K562 (cell line): ENCODE measurements around the gene PSORS1C1. TPM values are rescaled to one million over a fixed set of nuclear protein-coding genes. Genes with fewer than 3 reads are reported as not detected.

Experiments used
- ATAC-seq: fragments of 200-7000 bp; cut with Tn5 transposase; 3 replicates; pipeline ENCODE4 v1.9.1; 2020; ENCODE audit warnings: moderate library complexity
- BruUV-seq: library from RNA; stranded (reverse); fragments of 400-500 nt; replicated peaks from 2 replicates; lab custom pipeline; 2021; lab: Mats Ljungman, UMichigan
- CTCF ChIA-PET: fragments of 300-600 bp; formaldehyde crosslinking; extraction: SDS; loops from one replicate; lab custom pipeline; 2021; ENCODE audit warnings: low intra/inter-chr PET ratio; lab: Yijun Ruan, JAX
- POLR2A ChIA-PET: fragments of 300-600, 350-650 bp; sonication (Branson Sonifier 250); formaldehyde crosslinking; extraction: SDS; loops from one replicate; lab custom pipeline; 2021; ENCODE audit warnings: antibody characterized with exemption, inconsistent platforms; lab: Yijun Ruan, JAX
- DNase-seq, 4 experiments: peaks; one replicate each; pipeline versions ENCODE4 v3.0.0 to v3.0.0-alpha.2; 2011 to 2018; ENCODE audit warnings: low spot score in 3 of 4, mixed read lengths in 3 of 4; ENCODE audit errors: extremely low read depth in 1 of 4
- FAIRE-seq: peaks from 2 replicates; lab custom pipeline; 2011; peaks lifted over from hg19 to GRCh38; lab: Jason Lieb, UNC
- H2AFZ ChIP-seq: 2 replicates; pipeline ENCODE4 v1.6.0; 2011; ENCODE audit warnings: low read depth, low read length, control low read depth, inconsistent platforms
- H3K27ac ChIP-seq: fragments of 200-600 bp; 3 replicates; pipeline ENCODE4 v1.8.0; 2011; ENCODE audit warnings: low read depth, mild to moderate bottlenecking, control low read depth, inconsistent platforms, low read length, moderate library complexity, mixed read lengths; ENCODE audit errors: extremely low read depth
- H3K27me3 ChIP-seq, 2 experiments: fragments of 300-600 bp in 1 of 2; 2 replicates in 1 of 2; 3 replicates in 1 of 2; pipeline versions ENCODE4 v1.6.0 to v1.8.0; 2011; ENCODE audit warnings: inconsistent platforms in 2 of 2, low read length in 2 of 2, mild to moderate bottlenecking in 1 of 2, mixed read lengths in 1 of 2, moderate library complexity in 1 of 2; ENCODE audit not compliant: control insufficient read depth in 2 of 2, insufficient read depth in 2 of 2
- H3K36me3 ChIP-seq: fragments of 300-600 bp; 3 replicates; pipeline ENCODE4 v1.8.0; 2011; ENCODE audit warnings: mild to moderate bottlenecking, low read length, inconsistent platforms; ENCODE audit not compliant: control insufficient read depth, insufficient read depth
- H3K4me1 ChIP-seq, 2 experiments: fragments of 200-600 bp in 1 of 2; replicated peaks in 1 of 2; 2 replicates in 1 of 2; 3 replicates in 1 of 2; pipeline versions ENCODE4 v1.5.1 to v1.8.0; 2011; ENCODE audit warnings: inconsistent platforms in 2 of 2, low read length in 2 of 2, mild to moderate bottlenecking in 1 of 2, mixed read lengths in 1 of 2, moderate library complexity in 1 of 2; ENCODE audit not compliant: control insufficient read depth in 2 of 2, insufficient read depth in 2 of 2
- H3K4me2 ChIP-seq: 2 replicates; pipeline ENCODE4 v1.6.1; 2011; ENCODE audit warnings: low read length, control low read depth, inconsistent platforms, mixed read lengths; ENCODE audit not compliant: insufficient read depth
- H3K4me3 ChIP-seq: fragments of 200-600 bp; sonication (generic), shearing (Covaris generic); 2 replicates; pipeline ENCODE4 v1.5.1; 2016; ENCODE audit warnings: control low read depth, inconsistent platforms
- H3K79me2 ChIP-seq: fragments of 200-600 bp; 3 replicates; pipeline ENCODE4 v1.8.0; 2011; ENCODE audit warnings: low read length, inconsistent platforms; ENCODE audit not compliant: control insufficient read depth, insufficient read depth
- H3K9ac ChIP-seq, 2 experiments: 2 replicates each; pipeline versions ENCODE4 v1.6.0 to v1.6.1; 2011; ENCODE audit warnings: low read depth in 2 of 2, low read length in 2 of 2, control low read depth in 1 of 2, inconsistent platforms in 1 of 2, mild to moderate bottlenecking in 1 of 2, mixed read lengths in 1 of 2; ENCODE audit not compliant: insufficient read depth in 1 of 2
- H3K9me1 ChIP-seq: one replicate; pipeline ENCODE4 v1.6.0; 2011; ENCODE audit warnings: inconsistent platforms, mild to moderate bottlenecking, low read length, moderate library complexity; ENCODE audit not compliant: control insufficient read depth, insufficient read depth
- H3K9me3 ChIP-seq: replicated peaks from 2 replicates; pipeline ENCODE4 v1.5.1; 2011; ENCODE audit warnings: low read depth, low read length, inconsistent platforms; ENCODE audit not compliant: control insufficient read depth, insufficient read depth
- H4K20me1 ChIP-seq: replicated peaks from 2 replicates; pipeline ENCODE4 v1.6.1; 2011; ENCODE audit warnings: low read length, inconsistent platforms, mixed read lengths; ENCODE audit not compliant: control insufficient read depth, insufficient read depth
- ARNT ChIP-seq, 2 experiments: fragments of 450-650 bp; IDR thresholded peaks; 2 replicates each; pipeline ENCODE4 v1.6.1; 2016; ENCODE audit warnings: mild to moderate bottlenecking in 1 of 2
- EHMT2 ChIP-seq: fragments of 450-650 bp; IDR thresholded peaks from 2 replicates; pipeline ENCODE4 v1.6.1; 2018; ENCODE audit warnings: antibody characterized with exemption
- WGBS: fragments of 100-300 bp; shearing (Covaris generic); methylation state at CpG from one replicate; pipeline ENCODE4 v1.1.6; 2016; ENCODE audit warnings: low coverage, mixed read lengths; ENCODE audit not compliant: insufficient coverage; ENCODE audit errors: missing lambda C conversion rate; 5-methylcytosine and 5-hydroxymethylcytosine counted together
- in situ Hi-C: fragments of 300-500 bp; cut with MboI; formaldehyde crosslinking; loops from 4 replicates; pipeline ENCODE4 v1.15.0; 2018; ENCODE audit warnings: inconsistent platforms, mixed read lengths
- intact Hi-C: fragments of 100-400 bp; cut with micrococcal nuclease; formaldehyde crosslinking; loops from 2 replicates; pipeline ENCODE4 v1.14.2; 2022
- polyA plus RNA-seq, 8 experiments: library from polyadenylated mRNA; depleted of rRNA in 4 of 8; stranded (reverse) in 5 of 8; unstranded in 3 of 8; fragments of >200 nt; fragmentation: Nextera tagmentation in 2 of 8; fragmentation: Illumina TruSeq in 1 of 8; extraction: Ambion mirVana in 2 of 8; extraction: Trizol in 1 of 8; gene quantifications; 2 replicates each; pipeline versions ENCODE4 v1.2.1 to v1.2.3, GENCODE V29; 2011 to 2014; ENCODE audit warnings: inconsistent platforms in 1 of 8, missing spikeins in 1 of 8
- total RNA-seq, 7 experiments: library from RNA; depleted of rRNA in 6 of 7; stranded (reverse); fragments of >200 nt in 6 of 7; fragmentation: Illumina TruSeq in 2 of 7; extraction: Trizol in 2 of 7; gene quantifications; 2 replicates each; pipeline versions ENCODE4 v1.2.1 to v1.2.3, GENCODE V29; 2011 to 2021; ENCODE audit warnings: low replicate concordance in 1 of 7
- TF ChIP-seq, protein P1 (sequence below): IDR thresholded peaks from 2 replicates; pipeline ENCODE4 v1.6.1; 2011; ENCODE audit warnings: borderline replicate concordance, low read depth, mild to moderate bottlenecking, moderate library complexity, low read length; ENCODE audit not compliant: insufficient read depth, poor library complexity, severe bottlenecking

Gene PSORS1C1
- total and polyA plus RNA-seq, 9 of the 15 experiments (the other 6 are each of a cell fraction or from before 2014, with no cell fraction given): 0.11 TPM; not detected in 8

DNA sequence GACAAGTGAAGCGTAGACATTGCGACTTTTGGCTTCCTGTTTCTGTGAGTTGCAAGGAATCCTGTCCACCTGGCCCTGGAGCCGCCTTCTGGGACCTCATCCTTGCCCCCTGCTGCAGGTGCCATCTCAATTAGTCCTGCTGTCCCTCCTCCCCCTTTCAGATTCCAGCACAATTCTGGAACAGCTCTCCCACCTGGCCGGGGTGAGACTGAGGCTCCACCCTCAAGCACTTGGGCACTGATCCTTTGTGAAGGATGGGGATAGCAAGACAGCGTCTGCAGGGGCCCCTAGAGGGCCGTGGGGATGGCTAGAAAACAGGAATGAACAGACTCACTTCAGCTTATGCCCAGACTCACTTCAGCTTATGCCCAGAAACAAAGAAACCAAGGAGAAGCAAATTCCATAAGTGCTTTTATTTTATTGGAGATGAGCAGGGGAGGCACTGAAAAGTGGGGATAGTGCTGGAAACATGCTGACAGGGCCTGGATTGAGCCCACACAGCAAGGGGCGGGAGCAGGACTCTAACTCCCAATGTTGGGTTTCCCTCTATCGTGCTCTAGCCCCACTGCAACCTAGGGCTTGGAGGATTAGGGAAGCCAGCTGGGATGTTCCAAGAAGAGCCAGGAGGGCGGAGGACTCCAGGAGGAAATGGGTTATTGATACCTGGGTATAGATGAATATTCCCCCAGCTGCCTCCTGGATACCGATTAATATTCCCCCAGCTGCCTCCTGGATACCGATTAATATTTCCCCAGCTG is 3.6 kb upstream of the PSORS1C1 start:
- Histone ChIP-seq H3K27me3 (peaks cover 62 to 78% of the 10 kb centered on the region in 2 experiments), H3K9me3 (no peaks in the 10 kb centered on the region), H2AFZ (no peak overlapping the region), H3K36me3 (no peaks in the 10 kb centered on the region), H3K27ac (no peak overlapping the region), H3K4me1 (no peaks in the 10 kb centered on the region; a peak in 3 of 5 replicates), H3K9ac (no peak overlapping the region), H3K9me1 (no peaks in the 10 kb centered on the region), H3K79me2 (no peaks in the 10 kb centered on the region), H3K4me2 (no peak overlapping the region), H4K20me1 (peaks cover 3% of the 10 kb centered on the region; the same call in 1 of the 2 replicates), H3K4me3 (no peak overlapping the region)
- DNase-seq: no peak
- no peak for FAIRE-seq
- in situ Hi-C loops (no loop called here), intact Hi-C loops (no loop called here)
- BruUV-seq: no TSS peak
- TF ChIP-seq EHMT2: no peak
- TF ChIP-seq, protein P1, sequence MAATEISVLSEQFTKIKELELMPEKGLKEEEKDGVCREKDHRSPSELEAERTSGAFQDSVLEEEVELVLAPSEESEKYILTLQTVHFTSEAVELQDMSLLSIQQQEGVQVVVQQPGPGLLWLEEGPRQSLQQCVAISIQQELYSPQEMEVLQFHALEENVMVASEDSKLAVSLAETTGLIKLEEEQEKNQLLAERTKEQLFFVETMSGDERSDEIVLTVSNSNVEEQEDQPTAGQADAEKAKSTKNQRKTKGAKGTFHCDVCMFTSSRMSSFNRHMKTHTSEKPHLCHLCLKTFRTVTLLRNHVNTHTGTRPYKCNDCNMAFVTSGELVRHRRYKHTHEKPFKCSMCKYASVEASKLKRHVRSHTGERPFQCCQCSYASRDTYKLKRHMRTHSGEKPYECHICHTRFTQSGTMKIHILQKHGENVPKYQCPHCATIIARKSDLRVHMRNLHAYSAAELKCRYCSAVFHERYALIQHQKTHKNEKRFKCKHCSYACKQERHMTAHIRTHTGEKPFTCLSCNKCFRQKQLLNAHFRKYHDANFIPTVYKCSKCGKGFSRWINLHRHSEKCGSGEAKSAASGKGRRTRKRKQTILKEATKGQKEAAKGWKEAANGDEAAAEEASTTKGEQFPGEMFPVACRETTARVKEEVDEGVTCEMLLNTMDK: peak; percentile 2
- TF ChIP-seq ARNT (IDR thresholded peaks at IDR 0.05): no peak
- WGBS: 1% methylated on average over 11 of the region's 11 CpGs
- peak; percentile 38; the same call in 1 of the 3 replicates for ATAC-seq
- POLR2A ChIA-PET: interaction anchor here (0.6 to 1.1 kb wide), 3 partner anchors 181 to 494 kb away, joined by 3 read pairs; no protein-coding TSS in a partner anchor
- CTCF ChIA-PET: no interaction called here
